ENCODE results near the gene CD28. TPM values are rescaled to one million over a fixed set of nuclear protein-coding genes. Genes with fewer than 3 reads are reported as not detected.
A peak's percentile ranks its signal among the peaks of the same experiment; 100 is the strongest.

The CD28 gene
- total RNA-seq, 1 experiment from 2014 or later = 0.84 TPM

DNA sequence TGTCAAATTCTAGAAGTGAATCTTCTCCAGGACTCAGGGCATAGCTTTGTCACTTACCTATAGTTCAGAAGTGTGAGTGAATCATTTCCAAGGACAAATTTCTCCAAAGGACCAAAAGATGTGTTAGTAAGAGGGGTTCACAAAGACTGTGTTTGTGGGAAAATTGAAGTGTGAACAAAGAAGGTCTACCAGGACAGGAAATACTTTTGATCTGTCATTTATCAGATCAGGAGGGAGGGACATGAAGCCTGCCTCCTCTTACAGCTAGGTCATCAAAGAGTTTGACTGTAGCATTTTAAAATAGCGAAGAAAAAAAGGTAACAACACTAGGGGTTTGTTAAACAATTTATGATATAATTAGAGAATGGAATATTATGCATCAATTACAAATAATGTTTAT lies 2.0 kb upstream of the CD28 start:
- DNase-seq = no peak
- peaks cover 17% of the 10 kb centered on the region for H3K4me1 Mint-ChIP-seq (ENCODE audit: low read depth, unreplicated experiment)
- Histone ChIP-seq H3K4me1 (peaks cover 23% of the 10 kb centered on the region), H3K27me3 (replicated peaks; ENCODE audit: control insufficient read depth, insufficient read depth, low read length) (no peaks in the 10 kb centered on the region), H3K9me3 (peaks cover 6% of the 10 kb centered on the region), H3K36me3 (ENCODE audit: control insufficient read depth, insufficient read depth, low read length) (no peaks in the 10 kb centered on the region), H3K4me3 (ENCODE audit: low read depth, low read length) (no peak overlapping the region)
- no peaks in the 10 kb centered on the region for H3K27me3 Mint-ChIP-seq (ENCODE audit: insufficient read depth, unreplicated experiment)
- CTCF ChIA-PET = no interaction called here
- peaks cover 5% of the 10 kb centered on the region for H3K36me3 Mint-ChIP-seq (ENCODE audit: insufficient read depth, unreplicated experiment)
- intact Hi-C loops (cut with micrococcal nuclease; ENCODE audit: unreplicated experiment) = no loop called here
- TF ChIP-seq, protein P1, sequence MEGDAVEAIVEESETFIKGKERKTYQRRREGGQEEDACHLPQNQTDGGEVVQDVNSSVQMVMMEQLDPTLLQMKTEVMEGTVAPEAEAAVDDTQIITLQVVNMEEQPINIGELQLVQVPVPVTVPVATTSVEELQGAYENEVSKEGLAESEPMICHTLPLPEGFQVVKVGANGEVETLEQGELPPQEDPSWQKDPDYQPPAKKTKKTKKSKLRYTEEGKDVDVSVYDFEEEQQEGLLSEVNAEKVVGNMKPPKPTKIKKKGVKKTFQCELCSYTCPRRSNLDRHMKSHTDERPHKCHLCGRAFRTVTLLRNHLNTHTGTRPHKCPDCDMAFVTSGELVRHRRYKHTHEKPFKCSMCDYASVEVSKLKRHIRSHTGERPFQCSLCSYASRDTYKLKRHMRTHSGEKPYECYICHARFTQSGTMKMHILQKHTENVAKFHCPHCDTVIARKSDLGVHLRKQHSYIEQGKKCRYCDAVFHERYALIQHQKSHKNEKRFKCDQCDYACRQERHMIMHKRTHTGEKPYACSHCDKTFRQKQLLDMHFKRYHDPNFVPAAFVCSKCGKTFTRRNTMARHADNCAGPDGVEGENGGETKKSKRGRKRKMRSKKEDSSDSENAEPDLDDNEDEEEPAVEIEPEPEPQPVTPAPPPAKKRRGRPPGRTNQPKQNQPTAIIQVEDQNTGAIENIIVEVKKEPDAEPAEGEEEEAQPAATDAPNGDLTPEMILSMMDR (IDR thresholded peaks at IDR 0.05; ENCODE audit: insufficient read depth in 1 of 2, low read depth in 1 of 2, low read length in 1 of 2, severe bottlenecking in 1 of 2, unreplicated experiment in 1 of 2) = no peak
- H3K27ac Mint-ChIP-seq (ENCODE audit: unreplicated experiment) = peak overlapping the region; percentile 39
- H3K9me3 Mint-ChIP-seq (ENCODE audit: unreplicated experiment) = no peaks in the 10 kb centered on the region
- POLR2A ChIA-PET = no interaction called here
- H3K4me3 Mint-ChIP-seq (ENCODE audit: unreplicated experiment) = no peak overlapping the region
- no TSS peak for BruUV-seq (replicated peaks)

DNA sequence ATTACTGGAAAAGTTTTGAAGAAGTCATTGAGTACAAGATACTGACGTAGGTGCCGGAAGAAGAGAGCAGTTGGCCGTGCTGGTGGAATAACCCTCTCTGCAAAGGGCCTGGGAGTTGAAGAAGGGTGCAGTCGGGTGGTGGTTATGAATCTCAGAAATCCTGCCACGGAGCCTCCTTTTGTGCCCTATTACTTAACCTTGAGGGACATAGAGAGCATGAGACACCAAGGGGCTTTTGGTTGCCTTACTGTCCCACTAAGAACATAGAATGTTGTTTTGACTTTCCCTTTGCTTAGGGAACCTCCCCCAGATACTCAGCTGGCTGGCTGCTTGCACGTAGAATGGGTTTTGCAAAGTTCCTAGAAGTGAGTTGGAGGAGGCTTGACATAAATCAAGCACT lies 1.3 kb upstream of the CD28 start:
- peaks cover 6% of the 10 kb centered on the region for H3K9me3 ChIP-seq
- CTCF ChIA-PET = no interaction called here
- Mint-ChIP-seq H3K4me1 (ENCODE audit: low read depth, unreplicated experiment) (peaks cover 17% of the 10 kb centered on the region), H3K27ac (ENCODE audit: unreplicated experiment) (no peak overlapping the region), H3K27me3 (ENCODE audit: insufficient read depth, unreplicated experiment) (no peaks in the 10 kb centered on the region), H3K4me3 (ENCODE audit: unreplicated experiment) (no peak overlapping the region), H3K36me3 (ENCODE audit: insufficient read depth, unreplicated experiment) (peaks cover 5% of the 10 kb centered on the region), H3K9me3 (ENCODE audit: unreplicated experiment) (no peaks in the 10 kb centered on the region)
- H3K36me3 ChIP-seq (ENCODE audit: control insufficient read depth, insufficient read depth, low read length) = no peaks in the 10 kb centered on the region
- BruUV-seq (replicated peaks) = no TSS peak
- TF ChIP-seq, protein P1 (IDR thresholded peaks at IDR 0.05; ENCODE audit: insufficient read depth in 1 of 2, low read depth in 1 of 2, low read length in 1 of 2, severe bottlenecking in 1 of 2, unreplicated experiment in 1 of 2) = no peak
- no peak for DNase-seq
- H3K4me1 ChIP-seq = peaks cover 30% of the 10 kb centered on the region
- intact Hi-C loops (cut with micrococcal nuclease; ENCODE audit: unreplicated experiment) = no loop called here
- H3K4me3 ChIP-seq (ENCODE audit: low read depth, low read length) = no peak overlapping the region
- POLR2A ChIA-PET = no interaction called here
- H3K27me3 ChIP-seq (replicated peaks; ENCODE audit: control insufficient read depth, insufficient read depth, low read length) = no peaks in the 10 kb centered on the region

DNA sequence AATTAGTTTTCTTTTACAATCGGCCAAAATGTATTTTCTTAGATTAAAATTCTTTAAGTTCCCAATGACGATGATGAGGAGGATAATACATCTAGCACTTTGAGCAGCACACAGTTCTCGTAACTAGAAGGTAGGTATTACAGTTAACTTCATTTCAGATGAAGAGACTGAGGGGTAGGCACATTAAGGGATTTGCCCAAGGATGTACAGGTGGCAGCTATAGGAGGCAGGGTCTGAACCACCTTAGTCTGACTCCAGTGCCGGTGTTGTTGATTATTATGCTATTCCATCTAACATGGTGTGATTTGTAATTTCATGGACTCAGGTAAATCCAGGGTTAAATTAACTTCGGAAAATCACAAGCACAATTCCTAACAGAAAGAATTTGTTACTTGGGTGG lies 1.1 kb downstream of the CD28 start:
- no peaks in the 10 kb centered on the region for H3K27me3 ChIP-seq (replicated peaks; ENCODE audit: control insufficient read depth, insufficient read depth, low read length)
- intact Hi-C loops (cut with micrococcal nuclease; ENCODE audit: unreplicated experiment) = no loop called here
- peaks cover 24% of the 10 kb centered on the region for H3K4me1 Mint-ChIP-seq (ENCODE audit: low read depth, unreplicated experiment)
- ChIA-PET CTCF (no interaction called here), POLR2A (interaction anchor here (0.6 to 1.2 kb wide), 2 partner anchors 10 to 74 kb away, joined by 3 to 5 read pairs; no protein-coding TSS in a partner anchor)
- H3K27me3 Mint-ChIP-seq (ENCODE audit: insufficient read depth, unreplicated experiment) = no peaks in the 10 kb centered on the region
- no peaks in the 10 kb centered on the region for H3K36me3 Mint-ChIP-seq (ENCODE audit: insufficient read depth, unreplicated experiment)
- no peaks in the 10 kb centered on the region for H3K9me3 Mint-ChIP-seq (ENCODE audit: unreplicated experiment)
- H3K9me3 ChIP-seq = peaks cover 3% of the 10 kb centered on the region
- DNase-seq = no peak
- TF ChIP-seq, protein P1 (IDR thresholded peaks at IDR 0.05; ENCODE audit: insufficient read depth in 1 of 2, low read depth in 1 of 2, low read length in 1 of 2, severe bottlenecking in 1 of 2, unreplicated experiment in 1 of 2) = no peak
- H3K4me3 Mint-ChIP-seq (ENCODE audit: unreplicated experiment) = no peak overlapping the region
- no peak overlapping the region for H3K4me3 ChIP-seq (ENCODE audit: low read depth, low read length)
- peaks cover 33% of the 10 kb centered on the region for H3K4me1 ChIP-seq
- no peak overlapping the region for H3K27ac Mint-ChIP-seq (ENCODE audit: unreplicated experiment)
- no TSS peak for BruUV-seq (replicated peaks)
- no peaks in the 10 kb centered on the region for H3K36me3 ChIP-seq (ENCODE audit: control insufficient read depth, insufficient read depth, low read length)
